ENCODE measurements around the gene TSPY9.
"Not testable (repeated sequence)": the region's sequence is repeated elsewhere in the genome, so short reads cannot be mapped to it uniquely, and the experiment has no call there.

DNA sequence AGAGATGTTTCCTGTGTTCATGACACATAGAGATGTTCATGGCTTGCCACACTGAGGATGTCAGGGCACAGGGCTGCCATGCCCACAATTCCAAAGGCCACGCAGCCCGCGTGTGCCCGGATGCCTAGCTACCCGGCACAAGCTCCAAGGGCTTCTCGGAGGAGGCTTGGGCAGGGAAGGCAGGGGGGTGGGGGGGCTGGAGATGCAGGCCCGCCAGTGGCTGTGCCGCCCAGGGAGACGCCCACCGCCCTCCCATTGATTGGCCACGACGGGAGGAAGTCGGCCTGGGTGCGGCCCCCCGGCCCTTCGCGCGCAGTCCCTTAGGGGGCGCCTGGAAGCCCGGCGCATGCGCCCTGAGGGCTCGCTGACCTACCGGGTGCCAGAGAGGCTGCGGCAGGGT lies 20.4 kb upstream of the TSPY9 start, which contains the start of gene TSPY1:
- TF ChIP-seq POLR2A (IDR thresholded peaks at IDR 0.05) = not testable (repeated sequence)
- TF ChIP-seq, protein P1, sequence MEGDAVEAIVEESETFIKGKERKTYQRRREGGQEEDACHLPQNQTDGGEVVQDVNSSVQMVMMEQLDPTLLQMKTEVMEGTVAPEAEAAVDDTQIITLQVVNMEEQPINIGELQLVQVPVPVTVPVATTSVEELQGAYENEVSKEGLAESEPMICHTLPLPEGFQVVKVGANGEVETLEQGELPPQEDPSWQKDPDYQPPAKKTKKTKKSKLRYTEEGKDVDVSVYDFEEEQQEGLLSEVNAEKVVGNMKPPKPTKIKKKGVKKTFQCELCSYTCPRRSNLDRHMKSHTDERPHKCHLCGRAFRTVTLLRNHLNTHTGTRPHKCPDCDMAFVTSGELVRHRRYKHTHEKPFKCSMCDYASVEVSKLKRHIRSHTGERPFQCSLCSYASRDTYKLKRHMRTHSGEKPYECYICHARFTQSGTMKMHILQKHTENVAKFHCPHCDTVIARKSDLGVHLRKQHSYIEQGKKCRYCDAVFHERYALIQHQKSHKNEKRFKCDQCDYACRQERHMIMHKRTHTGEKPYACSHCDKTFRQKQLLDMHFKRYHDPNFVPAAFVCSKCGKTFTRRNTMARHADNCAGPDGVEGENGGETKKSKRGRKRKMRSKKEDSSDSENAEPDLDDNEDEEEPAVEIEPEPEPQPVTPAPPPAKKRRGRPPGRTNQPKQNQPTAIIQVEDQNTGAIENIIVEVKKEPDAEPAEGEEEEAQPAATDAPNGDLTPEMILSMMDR (IDR thresholded peaks at IDR 0.05) = not testable (repeated sequence)
